ENCODE data around the gene ADGRD2.

Gene ADGRD2

GRCh38 chr9:124491049-124491975 lies 41.1 kb downstream of the ADGRD2 start:
- DNase-seq (ENCODE audit: low read depth, low spot score): no peak
- no peak overlapping the region for H3K4me3 ChIP-seq (ENCODE audit: low read length)

GRCh38 chr9:124492818-124493217 lies 42.6 kb downstream of the ADGRD2 start:
- H3K4me3 ChIP-seq (ENCODE audit: low read length): no peak overlapping the region
- DNase-seq (ENCODE audit: low read depth, low spot score): no peak

GRCh38 chr9:124493218-124493617 lies 43.0 kb downstream of the ADGRD2 start:
- no peak overlapping the region for H3K4me3 ChIP-seq (ENCODE audit: low read length)
- DNase-seq (ENCODE audit: low read depth, low spot score): no peak

GRCh38 chr9:124493794-124494479 lies 43.7 kb downstream of the ADGRD2 start:
- H3K4me3 ChIP-seq (ENCODE audit: low read length): no peak overlapping the region
- DNase-seq (ENCODE audit: low read depth, low spot score): no peak

DNA sequence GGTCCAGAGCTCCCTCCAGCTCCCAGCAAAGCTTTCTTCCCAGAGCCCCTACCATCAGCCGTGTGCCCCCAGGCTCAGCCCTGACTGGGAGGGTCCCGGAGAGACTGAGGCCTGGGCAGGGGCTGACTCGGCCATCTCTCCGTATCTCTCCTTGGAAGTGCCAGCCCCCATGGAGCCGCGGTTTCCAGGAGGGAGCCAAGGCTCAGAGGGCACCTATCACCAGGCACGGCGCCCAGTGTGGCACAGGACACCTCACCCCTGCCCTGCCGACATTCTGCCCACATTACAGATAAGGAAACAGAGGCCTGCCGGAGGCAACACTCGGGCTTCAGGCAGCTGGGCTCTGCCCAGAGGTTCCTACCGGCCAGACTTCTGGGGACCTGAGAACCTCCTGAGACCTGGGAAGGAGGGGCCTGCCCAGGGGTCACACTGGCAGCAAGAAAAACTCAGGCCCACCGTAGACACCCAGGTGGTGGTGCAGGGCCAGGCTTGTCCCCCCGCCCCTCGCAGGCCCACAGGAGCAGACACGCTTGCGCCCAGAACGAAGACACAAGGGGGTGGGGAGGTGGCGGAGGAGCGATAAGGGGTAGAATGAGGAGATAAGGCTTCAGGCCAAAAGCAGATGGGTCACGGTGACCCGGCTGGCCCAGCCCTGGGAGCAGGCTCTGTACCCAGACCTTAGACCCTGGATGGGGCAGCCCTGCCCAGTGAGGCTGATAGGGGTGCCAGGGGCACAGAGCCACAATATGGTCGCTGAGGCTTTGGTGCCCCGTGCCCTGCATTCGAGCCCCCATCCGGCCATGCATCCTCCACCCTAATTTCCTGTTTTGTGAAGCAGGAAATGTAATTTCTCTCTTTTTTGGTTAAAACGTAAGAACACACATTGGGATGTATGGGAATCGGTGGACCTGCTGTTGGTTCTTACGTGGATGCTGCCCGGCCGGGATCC lies 45.1 kb downstream of the ADGRD2 start:
- peak; percentile 29 for DNase-seq (ENCODE audit: low read depth, low spot score)

DNA sequence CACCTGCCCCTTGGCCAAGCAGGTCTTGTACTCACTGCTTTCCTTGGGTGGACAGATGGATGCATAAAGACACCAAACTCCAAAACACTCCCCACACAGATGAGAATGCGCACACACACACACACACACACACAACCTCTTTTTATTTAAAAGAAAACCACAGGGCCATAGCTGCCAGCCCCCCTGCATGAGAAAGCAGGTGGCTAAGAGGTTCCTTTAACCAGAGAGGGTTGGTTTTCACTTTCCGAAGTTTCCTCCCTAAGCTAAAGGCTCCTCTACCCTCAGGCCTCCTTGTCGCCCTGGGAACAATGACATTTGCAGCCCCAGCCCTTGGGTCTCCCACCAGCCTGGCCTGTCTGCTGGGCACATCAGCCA lies 45.8 kb downstream of the ADGRD2 start:
- H3K4me3 ChIP-seq (ENCODE audit: low read length): peak overlapping the region; percentile 22
- DNase-seq (ENCODE audit: low read depth, low spot score): peak; percentile 80

More for the DNA sequence above, 45.1 kb downstream of the ADGRD2 start:
- peak overlapping the region; percentile 22 for H3K4me3 ChIP-seq (ENCODE audit: low read length)

GRCh38 chr9:124496463-124496862 lies 46.2 kb downstream of the ADGRD2 start:
- H3K4me3 ChIP-seq (ENCODE audit: low read length): no peak overlapping the region
- DNase-seq (ENCODE audit: low read depth, low spot score): no peak

DNA sequence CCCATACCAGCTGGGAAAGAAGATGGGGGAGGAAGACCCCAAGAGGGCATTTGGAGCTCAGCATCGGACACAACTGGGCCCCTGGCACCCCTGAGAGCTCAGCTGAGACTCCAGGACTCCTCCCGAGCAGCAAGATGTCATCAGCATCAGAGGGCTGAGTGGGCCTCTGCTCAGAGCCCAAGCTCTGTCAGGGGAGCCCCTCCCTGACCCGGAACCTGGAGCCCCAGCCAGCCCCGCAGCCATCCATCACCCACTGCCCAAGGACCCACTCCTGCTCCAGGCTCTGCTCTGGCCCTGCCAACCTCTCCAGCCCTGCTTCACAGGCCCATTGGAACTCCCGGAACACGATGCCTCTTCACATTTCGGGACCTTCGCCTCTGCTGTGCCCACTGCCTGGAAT lies 47.2 kb downstream of the ADGRD2 start:
- no peak for DNase-seq (ENCODE audit: low read depth, low spot score)
- no peak overlapping the region for H3K4me3 ChIP-seq (ENCODE audit: low read length)

- DNase-seq (ENCODE audit: low read depth, low spot score): no peak
- no peak overlapping the region for H3K4me3 ChIP-seq (ENCODE audit: low read length)
These were observed 47.8 kb downstream of the ADGRD2 start for GRCh38 chr9:124498040-124498439.

DNA sequence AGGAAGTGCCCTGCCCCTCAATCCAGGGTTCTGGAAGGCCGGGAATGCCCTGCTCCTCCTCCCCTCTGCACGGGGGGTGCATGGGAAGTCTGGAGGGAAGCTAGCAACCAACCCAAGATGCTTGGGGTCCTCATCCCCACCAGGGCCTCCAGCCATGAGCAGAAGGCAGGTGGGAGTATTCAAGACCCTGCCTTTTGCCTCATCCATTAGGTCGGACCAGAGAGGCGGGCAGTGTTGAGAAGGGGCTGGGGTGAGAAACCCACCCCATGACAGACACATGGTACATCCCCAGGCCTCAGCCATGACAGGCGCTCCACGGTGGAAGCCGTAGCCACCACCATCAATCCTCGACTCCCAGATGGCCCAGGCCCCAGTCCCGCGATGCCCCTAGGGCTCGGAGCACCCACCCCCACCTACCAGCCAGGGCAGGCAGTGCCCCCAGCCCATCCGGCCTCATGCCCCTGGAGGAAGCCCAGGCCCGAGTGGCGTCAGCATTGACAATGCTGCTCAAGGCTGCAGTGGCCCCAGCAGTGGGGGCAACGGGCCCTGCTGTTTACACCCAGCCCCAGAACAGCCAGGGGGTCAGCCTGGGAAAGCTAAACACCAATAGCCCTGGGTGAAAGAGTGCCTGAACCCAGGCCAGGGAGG lies 48.4 kb downstream of the ADGRD2 start:
- no peak for DNase-seq (ENCODE audit: low read depth, low spot score)
- no peak overlapping the region for H3K4me3 ChIP-seq (ENCODE audit: low read length)

DNA sequence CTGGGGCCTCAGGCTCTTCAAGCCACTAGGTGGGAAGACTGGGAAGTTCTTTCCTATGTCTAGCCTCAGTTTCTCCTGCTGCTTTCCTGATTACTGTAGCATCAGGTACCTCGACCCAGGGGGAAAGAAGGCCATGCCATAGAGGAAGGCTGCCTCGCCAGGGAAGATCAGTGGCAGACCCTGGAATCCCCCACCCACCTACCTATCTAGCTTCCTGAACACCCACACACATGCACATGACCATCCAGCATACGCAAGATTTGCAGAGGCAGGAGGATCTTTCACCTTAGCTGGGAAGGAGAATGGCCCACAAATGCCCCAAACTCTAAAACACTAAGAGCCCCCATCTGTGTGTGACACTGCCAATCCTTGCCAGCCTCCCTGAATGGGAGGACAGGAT lies 49.0 kb downstream of the ADGRD2 start:
- H3K4me3 ChIP-seq (ENCODE audit: low read length): no peak overlapping the region
- no peak for DNase-seq (ENCODE audit: low read depth, low spot score)

DNA sequence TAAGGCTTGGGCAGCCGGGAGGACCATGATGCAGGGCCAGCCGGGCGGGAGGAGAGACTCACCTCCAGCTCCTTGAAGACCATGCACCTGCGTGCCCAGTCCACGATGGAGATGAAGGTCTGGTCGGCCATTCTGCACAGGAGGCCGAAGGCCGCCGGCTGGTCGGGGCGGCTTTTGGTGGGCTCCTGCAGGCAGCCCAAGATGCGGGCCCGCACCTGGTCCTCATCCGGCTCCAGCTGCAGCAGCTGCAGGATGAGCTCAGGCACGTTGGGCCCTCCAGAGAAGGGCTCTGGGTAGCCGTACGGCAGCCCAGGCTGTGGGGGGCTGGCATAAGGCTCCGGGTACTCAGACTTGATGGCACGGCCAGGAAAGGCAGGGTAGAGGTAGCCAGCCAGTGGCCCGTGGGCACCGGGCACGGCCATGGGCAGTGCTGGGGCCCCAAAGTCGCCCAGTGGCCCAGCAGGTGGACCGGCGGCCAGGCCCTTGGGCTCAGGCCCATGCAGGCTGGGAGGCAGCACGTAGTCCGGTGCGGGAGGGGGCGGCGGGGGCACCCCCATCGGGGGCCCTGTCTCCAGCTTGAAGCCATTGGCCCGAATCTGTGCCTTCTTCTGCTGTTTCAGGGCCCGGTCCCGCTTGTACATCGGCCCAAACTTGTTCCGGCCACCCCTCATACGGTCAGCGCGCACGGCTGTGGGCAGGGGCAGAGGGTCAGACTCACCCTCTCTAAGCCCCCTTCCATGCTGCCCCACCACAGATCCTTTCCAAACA lies 50.0 kb downstream of the ADGRD2 start:
- no peak for DNase-seq (ENCODE audit: low read depth, low spot score)
- no peak overlapping the region for H3K4me3 ChIP-seq (ENCODE audit: low read length)

DNA sequence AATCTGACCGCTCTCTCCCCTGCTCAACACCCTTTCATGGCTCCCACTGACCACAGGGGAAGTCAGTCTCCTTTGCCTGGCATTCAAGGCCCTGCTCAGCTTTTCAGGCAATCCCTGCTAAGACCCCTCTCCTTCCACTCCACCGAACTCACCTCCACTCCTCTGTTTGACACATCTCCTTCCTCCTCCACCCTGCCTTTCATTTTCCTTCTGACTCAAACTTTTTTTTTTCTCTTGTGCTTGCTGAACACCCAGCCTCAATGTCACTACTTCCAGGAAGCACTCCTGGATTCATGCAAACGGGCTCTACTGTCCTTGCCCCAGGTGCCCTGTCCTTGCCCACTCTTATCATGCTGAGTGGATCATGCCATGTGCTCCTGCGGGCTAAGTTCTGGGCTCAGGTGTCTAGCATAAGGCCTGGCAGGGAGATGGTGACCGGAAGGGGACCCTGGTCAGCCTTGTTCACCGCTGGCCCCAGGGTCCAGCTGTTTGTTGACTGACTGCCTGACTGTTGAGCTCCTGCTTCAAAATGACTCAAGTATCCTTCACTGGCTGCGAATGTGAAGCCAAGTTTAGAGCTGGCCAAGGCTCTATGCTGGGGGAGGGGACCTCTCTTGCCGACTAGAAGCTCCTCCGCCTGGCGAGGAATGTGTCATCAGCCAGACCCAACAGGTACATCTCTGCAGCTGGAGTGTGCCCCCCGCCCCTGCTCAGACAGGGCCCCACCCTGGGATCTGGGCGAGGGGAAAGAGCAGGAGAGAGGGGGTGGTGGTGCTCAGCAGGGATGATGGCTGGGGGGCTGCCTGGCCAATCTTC lies 50.8 kb downstream of the ADGRD2 start:
- DNase-seq (ENCODE audit: low read depth, low spot score): no peak
- no peak overlapping the region for H3K4me3 ChIP-seq (ENCODE audit: low read length)

DNA sequence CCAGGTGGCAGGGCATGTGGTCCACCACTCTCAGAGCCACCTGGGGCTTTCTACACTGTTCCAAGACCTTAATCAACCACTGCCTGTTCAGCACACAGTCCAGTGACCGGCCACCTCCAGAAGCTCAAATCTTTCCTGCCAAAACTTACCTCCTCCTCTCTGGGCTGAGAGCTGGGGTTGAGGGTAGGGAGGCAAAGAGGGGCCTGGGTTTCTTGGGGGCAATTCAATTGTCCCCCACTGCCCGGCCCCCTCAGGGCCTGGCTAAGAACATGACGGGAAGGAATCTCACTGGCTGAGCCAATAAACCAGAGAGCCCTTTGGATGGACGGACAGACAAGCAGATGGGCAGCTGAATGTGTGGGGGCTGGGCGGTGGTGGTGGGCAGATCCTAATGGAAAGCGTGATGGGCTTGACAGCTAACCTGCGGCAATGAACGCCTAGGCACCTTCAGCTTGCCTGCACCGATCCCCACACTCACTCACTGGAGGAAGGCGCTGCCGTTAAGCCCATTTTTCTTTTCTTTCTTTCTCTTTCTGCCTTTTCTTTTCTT lies 51.6 kb downstream of the ADGRD2 start:
- H3K4me3 ChIP-seq (ENCODE audit: low read length): no peak overlapping the region
- DNase-seq (ENCODE audit: low read depth, low spot score): no peak

- DNase-seq (ENCODE audit: low read depth, low spot score): no peak
- H3K4me3 ChIP-seq (ENCODE audit: low read length): no peak overlapping the region
These were observed 52.8 kb downstream of the ADGRD2 start for GRCh38 chr9:124502711-124503702.
